GM12878 (cell line): ENCODE results near the gene SDF4. TPM values are rescaled to one million over a fixed set of nuclear protein-coding genes. Genes with fewer than 3 reads are reported as not detected.

Experiments used
- ATAC-seq: fragments of 200-7000 bp; cut with Tn5 transposase; 3 replicates; pipeline ENCODE4 v1.9.1; 2020; ENCODE audit warnings: mild to moderate bottlenecking, moderate library complexity
- BruUV-seq: library from RNA; stranded (reverse); fragments of 400-500 nt; replicated peaks from 2 replicates; lab custom pipeline; 2021; lab: Mats Ljungman, UMichigan
- CTCF ChIA-PET: fragments of 300-600 bp; sonication (Branson Sonifier 250); formaldehyde crosslinking; extraction: SDS; loops from one replicate; lab custom pipeline; 2021; ENCODE audit warnings: inconsistent platforms; lab: Yijun Ruan, JAX
- POLR2A ChIA-PET: fragments of 350-600 bp; formaldehyde crosslinking; extraction: SDS; loops from one replicate; lab custom pipeline; 2021; ENCODE audit warnings: inconsistent platforms; lab: Charles Lee
- RAD21 ChIA-PET: fragments of 300-600 bp; sonication (Branson Sonifier 250); formaldehyde crosslinking; loops from one replicate; lab custom pipeline; 2023; ENCODE audit warnings: antibody characterized with exemption; ENCODE audit not compliant: unreplicated experiment; lab: Charles Lee
- SMC1A ChIA-PET: fragments of 300-600 bp; sonication (Branson Sonifier 250); formaldehyde crosslinking; loops from one replicate; lab custom pipeline; 2023; ENCODE audit not compliant: unreplicated experiment, uncharacterized antibody; lab: Charles Lee
- DNase-seq: peaks from one replicate; pipeline ENCODE4 v3.0.0-alpha.2; 2011; ENCODE audit warnings: low read depth, low spot score
- FAIRE-seq: peaks from 3 replicates; lab custom pipeline; 2011; peaks lifted over from hg19 to GRCh38; lab: Jason Lieb, UNC
- H2AFZ ChIP-seq: 2 replicates; pipeline ENCODE4 v1.6.0; 2011; ENCODE audit warnings: low read depth, low read length, control low read depth; ENCODE audit not compliant: control insufficient read depth
- H3K27ac ChIP-seq: 2 replicates; pipeline ENCODE4 v1.5.1; 2011; ENCODE audit warnings: control low read depth; ENCODE audit not compliant: control insufficient read depth, insufficient read depth
- H3K27me3 ChIP-seq, 2 experiments: replicated peaks in 1 of 2; 2 replicates each; pipeline versions ENCODE4 v1.6.0 to v1.6.1; 2011; ENCODE audit warnings: low read length in 1 of 2; ENCODE audit not compliant: control insufficient read depth in 2 of 2, insufficient read depth in 2 of 2
- H3K36me3 ChIP-seq, 2 experiments: 2 replicates each; pipeline ENCODE4 v1.5.1; 2011; ENCODE audit warnings: low read length in 1 of 2; ENCODE audit not compliant: control insufficient read depth in 2 of 2, insufficient read depth in 2 of 2
- H3K4me1 ChIP-seq: 2 replicates; pipeline ENCODE4 v1.6.1; 2011; ENCODE audit warnings: mild to moderate bottlenecking, low read length, moderate library complexity, mixed read lengths; ENCODE audit not compliant: control insufficient read depth, insufficient read depth
- H3K4me2 ChIP-seq: 2 replicates; pipeline ENCODE4 v1.6.0; 2011; ENCODE audit warnings: control low read depth; ENCODE audit not compliant: control insufficient read depth, insufficient read depth
- H3K4me3 ChIP-seq: fragments of 200-600 bp; sonication (generic); 2 replicates; pipeline ENCODE4 v1.5.1; 2016
- H3K79me2 ChIP-seq: 2 replicates; pipeline ENCODE4 v1.6.0; 2011; ENCODE audit warnings: low read length; ENCODE audit not compliant: control insufficient read depth, insufficient read depth
- H3K9ac ChIP-seq: 2 replicates; pipeline ENCODE4 v1.8.0; 2011; ENCODE audit warnings: low read length, control low read depth, mixed read lengths; ENCODE audit not compliant: control insufficient read depth, insufficient read depth
- H3K9me3 ChIP-seq: replicated peaks from 3 replicates; pipeline ENCODE4 v1.5.1; 2011; ENCODE audit warnings: mild to moderate bottlenecking, low read length; ENCODE audit not compliant: control insufficient read depth, insufficient read depth
- H4K20me1 ChIP-seq: 2 replicates; pipeline ENCODE4 v1.6.0; 2011; ENCODE audit not compliant: control insufficient read depth, insufficient read depth
- CBX3 ChIP-seq: fragments of 200-600 bp; sonication (generic); IDR thresholded peaks from 2 replicates; pipeline ENCODE4 v1.6.1; 2016; ENCODE audit warnings: low read depth, borderline replicate concordance
- E2F8 ChIP-seq: fragments of 450-650 bp; IDR thresholded peaks from 2 replicates; pipeline ENCODE4 v1.6.1; 2018; ENCODE audit warnings: mild to moderate bottlenecking, low read depth, moderate library complexity; ENCODE audit not compliant: partially characterized antibody
- JUNB ChIP-seq: IDR thresholded peaks from 2 replicates; pipeline ENCODE4 v1.6.1; 2016; ENCODE audit warnings: antibody characterized with exemption, mild to moderate bottlenecking
- MEF2A ChIP-seq: IDR thresholded peaks from 2 replicates; pipeline ENCODE4 v1.6.1; 2011; ENCODE audit warnings: low read depth, mild to moderate bottlenecking, low read length, moderate library complexity; ENCODE audit not compliant: insufficient read depth
- NBN ChIP-seq: fragments of 450-650 bp; IDR thresholded peaks from 2 replicates; pipeline ENCODE4 v1.6.1; 2016
- PML ChIP-seq: IDR thresholded peaks from 2 replicates; pipeline ENCODE4 v1.6.1; 2012; ENCODE audit warnings: low read length, inconsistent platforms
- POLR2A ChIP-seq: IDR thresholded peaks from 2 replicates; pipeline ENCODE4 v1.6.1; 2011; ENCODE audit warnings: low read depth, mild to moderate bottlenecking, low read length
- SRF ChIP-seq, 2 experiments: IDR thresholded peaks; 2 replicates each; pipeline ENCODE4 v1.6.1; 2011; ENCODE audit warnings: low read depth in 2 of 2, low read length in 2 of 2, mild to moderate bottlenecking in 1 of 2, moderate library complexity in 1 of 2
- STAT3 ChIP-seq: IDR thresholded peaks from 2 replicates; pipeline ENCODE4 v1.6.1; 2011; ENCODE audit warnings: low read depth, low read length, improper control_type of control experiment
- ZNF622 ChIP-seq: fragments of 450-650 bp; IDR thresholded peaks from 2 replicates; pipeline ENCODE4 v1.6.1; 2017; ENCODE audit warnings: mild to moderate bottlenecking, inconsistent platforms
- WGBS: methylation state at CpG from one replicate; pipeline ENCODE4 v1.1.6; 2016; ENCODE audit warnings: low lambda C conversion rate; ENCODE audit not compliant: insufficient replicate concordance, insufficient coverage; ENCODE audit errors: missing lambda C conversion rate; 5-methylcytosine and 5-hydroxymethylcytosine counted together
- in situ Hi-C: fragments of 300-500 bp; cut with MboI; formaldehyde crosslinking; loops from 9 replicates; pipeline ENCODE4 v1.14.3; 2018; ENCODE audit warnings: mixed read lengths
- intact Hi-C: fragments of 100-400 bp; cut with micrococcal nuclease; formaldehyde crosslinking; loops from one replicate; pipeline ENCODE4 v1.14.2; 2022; ENCODE audit not compliant: unreplicated experiment
- polyA plus RNA-seq, 11 experiments: library from polyadenylated mRNA; depleted of rRNA in 4 of 11; unstranded in 6 of 11; stranded (reverse) in 5 of 11; fragments of >200 nt; fragmentation: Nextera tagmentation in 4 of 11; fragmentation: Illumina TruSeq in 1 of 11; extraction: Ambion mirVana in 4 of 11; extraction: Trizol in 1 of 11; gene quantifications; 1 replicate in 1 of 11; 2 replicates in 10 of 11; pipeline versions ENCODE4 v1.2.1 to v1.2.3, GENCODE V29; 2011 to 2016; ENCODE audit warnings: inconsistent platforms in 2 of 11, missing spikeins in 2 of 11, low read depth in 1 of 11
- total RNA-seq, 4 experiments: library from RNA; depleted of rRNA in 3 of 4; stranded (reverse); fragments of >200 nt in 3 of 4; fragmentation: Illumina TruSeq in 1 of 4; extraction: Trizol in 1 of 4; gene quantifications; 2 replicates each; pipeline versions ENCODE4 v1.2.1 to v1.2.3, GENCODE V29; 2013 to 2021

SDF4 gene
- total and polyA plus RNA-seq, 10 of the 15 experiments (the other 5 are each of a cell fraction or from before 2014, with no cell fraction given), result 0.44 to 97.2 (median 40.2) TPM

GRCh38 chr1:1262071-1262470 is 30.3 kb upstream of the SDF4 start (continued):
- TF ChIP-seq E2F8 (no peak), STAT3 (no peak), NBN (no peak), JUNB (no peak), MEF2A (no peak), CBX3 (no peak), ZNF622 (no peak), PML (no peak)

- no TSS peak for BruUV-seq
- ATAC-seq (no peak), FAIRE-seq (no peak), DNase-seq (no peak)
- no peaks in the 10 kb centered on the region for H4K20me1 ChIP-seq
- no peaks in the 10 kb centered on the region for H3K79me2 ChIP-seq
- no peak for TF ChIP-seq SRF (IDR thresholded peaks at IDR 0.05; ENCODE audit: low read depth in 2 of 2, low read length in 2 of 2)
- TF ChIP-seq POLR2A, result 0 out of 2 replicates have a peak, but pooled peaks have one; percentile 10
- no peak overlapping the region for H3K9ac ChIP-seq
- no peak overlapping the region for H2AFZ ChIP-seq
- intact Hi-C loops (no loop called here), in situ Hi-C loops (no loop called here)
- SMC1A ChIA-PET, result interaction anchor here (1.0 to 1.7 kb wide), 2 partner anchors 10 to 31 kb away, joined by 4 to 8 read pairs; no protein-coding TSS in a partner anchor
- 92% methylated on average over 16 of the region's 16 CpGs for WGBS
- H3K36me3 ChIP-seq, result peaks cover 18 to 22% of the 10 kb centered on the region in 2 experiments
- RAD21 ChIA-PET, result no interaction called here
- H3K27me3 ChIP-seq, result no peaks in the 10 kb centered on the region
- H3K27ac ChIP-seq, result no peak overlapping the region
- H3K4me2 ChIP-seq, result no peak overlapping the region
- CTCF ChIA-PET, result interaction anchor here (1.1 to 1.6 kb wide), 2 partner anchors 10 to 13 kb away, joined by 3 to 4 read pairs; no protein-coding TSS in a partner anchor
- POLR2A ChIA-PET, result interaction anchor here (1.0 kb wide), 1 partner anchor 11 kb away, joined by 4 read pairs; no protein-coding TSS in a partner anchor
- no peaks in the 10 kb centered on the region for H3K4me1 ChIP-seq
- H3K9me3 ChIP-seq, result no peaks in the 10 kb centered on the region
- no peak overlapping the region for H3K4me3 ChIP-seq
These were observed 29.2 kb upstream of the SDF4 start for GRCh38 chr1:1260843-1261560.
